SK-N-SH treated with all-trans-retinoic acid at 6 μM for 48 hours (cell line): ENCODE results near the gene USP17L27.
"Not testable (repeated sequence)": the region's sequence is repeated elsewhere in the genome, so short reads cannot be mapped to it uniquely, and the experiment has no call there.

Experiments
- ARNTL ChIP-seq: fragments of 450-650 bp; formaldehyde crosslinking; IDR thresholded peaks from 2 replicates; pipeline ENCODE4 v1.5.0; 2020; ENCODE audit warnings: low read depth, mild to moderate bottlenecking, moderate library complexity, borderline replicate concordance
- CSDC2 ChIP-seq: fragments of 250-450 bp; sonication (Bioruptor Pico); IDR thresholded peaks from 2 replicates; pipeline ENCODE4 v1.5.0; 2020; ENCODE audit warnings: mild to moderate bottlenecking, moderate library complexity
- ESRRG ChIP-seq: fragments of 250-450 bp; sonication (Bioruptor Pico); IDR thresholded peaks from 2 replicates; pipeline ENCODE4 v1.6.1; 2021; ENCODE audit warnings: mild to moderate bottlenecking
- PPARA ChIP-seq: fragments of 250-450 bp; sonication (Bioruptor Pico); IDR thresholded peaks from 2 replicates; pipeline ENCODE4 v1.5.0; 2020; ENCODE audit warnings: mild to moderate bottlenecking, borderline replicate concordance
- RARB ChIP-seq: fragments of 250-450 bp; sonication (Bioruptor Pico); IDR thresholded peaks from 2 replicates; pipeline ENCODE4 v1.8.0; 2021; ENCODE audit warnings: mild to moderate bottlenecking, moderate library complexity
- ZFP3 ChIP-seq: fragments of 250-450 bp; sonication (Bioruptor Pico); IDR thresholded peaks from 2 replicates; pipeline ENCODE4 v1.5.0; 2020; ENCODE audit warnings: mild to moderate bottlenecking, moderate library complexity
- ZFP30 ChIP-seq: fragments of 450-650 bp; formaldehyde crosslinking; IDR thresholded peaks from 2 replicates; pipeline ENCODE4 v1.5.0; 2022; ENCODE audit warnings: mild to moderate bottlenecking, moderate library complexity
- ZNF565 ChIP-seq: fragments of 450-650 bp; formaldehyde crosslinking; conservative IDR thresholded peaks from 2 replicates; pipeline ENCODE4 v1.5.0; 2020; ENCODE audit warnings: low read depth, mild to moderate bottlenecking, moderate library complexity
- ZNF70 ChIP-seq: fragments of 450-650 bp; formaldehyde crosslinking; IDR thresholded peaks from 2 replicates; pipeline ENCODE4 v1.5.0; 2020; ENCODE audit warnings: mild to moderate bottlenecking, moderate library complexity
- TF ChIP-seq, protein P1 (sequence below): fragments of 250-450 bp; sonication (Bioruptor Pico); IDR thresholded peaks from 2 replicates; pipeline ENCODE4 v1.5.1; 2021; ENCODE audit warnings: mild to moderate bottlenecking, moderate library complexity
- TF ChIP-seq, protein P2 (sequence below): fragments of 250-450 bp; sonication (Bioruptor Pico); IDR thresholded peaks from 2 replicates; pipeline ENCODE4 v1.5.1; 2020; ENCODE audit warnings: low read depth, mild to moderate bottlenecking, moderate library complexity
- TF ChIP-seq, protein P3 (sequence below): fragments of 250-450 bp; sonication (Bioruptor Pico); IDR thresholded peaks from 2 replicates; pipeline ENCODE4 v1.8.0; 2021; ENCODE audit warnings: low read depth, mild to moderate bottlenecking, moderate library complexity, borderline replicate concordance
- TF ChIP-seq, protein P4 (sequence below): fragments of 250-450 bp; sonication (Bioruptor Pico); IDR thresholded peaks from 2 replicates; pipeline ENCODE4 v1.8.0; 2020; ENCODE audit warnings: mild to moderate bottlenecking, moderate library complexity, borderline replicate concordance

DNA sequence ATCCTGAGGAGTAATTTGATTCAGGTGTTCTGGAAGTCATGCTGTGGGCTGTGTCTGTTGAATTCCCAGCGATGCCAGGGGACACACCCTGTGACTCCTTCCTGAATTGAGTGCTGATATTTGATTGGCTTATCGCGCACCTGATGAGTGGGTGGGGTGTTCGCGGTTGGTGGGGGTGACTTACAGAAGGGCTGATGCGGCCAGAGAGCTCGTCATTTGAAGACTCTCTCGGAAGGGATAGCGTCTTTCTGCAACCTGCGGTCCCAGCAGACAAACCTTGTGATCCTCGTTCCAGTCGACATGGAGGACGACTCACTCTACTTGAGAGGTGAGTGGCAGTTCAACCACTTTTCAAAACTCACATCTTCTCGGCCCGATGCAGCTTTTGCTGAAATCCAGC, at the start of gene USP17L27:
- TF ChIP-seq ZNF70 (CRISPR knock-in tag); ZFP30 (CRISPR knock-in tag); PPARA; ZFP3; CSDC2 (CRISPR knock-in tag); ESRRG; ARNTL (CRISPR knock-in tag); RARB (CRISPR knock-in tag); ZNF565 (CRISPR knock-in tag): not testable (repeated sequence)
- TF ChIP-seq, protein P1, sequence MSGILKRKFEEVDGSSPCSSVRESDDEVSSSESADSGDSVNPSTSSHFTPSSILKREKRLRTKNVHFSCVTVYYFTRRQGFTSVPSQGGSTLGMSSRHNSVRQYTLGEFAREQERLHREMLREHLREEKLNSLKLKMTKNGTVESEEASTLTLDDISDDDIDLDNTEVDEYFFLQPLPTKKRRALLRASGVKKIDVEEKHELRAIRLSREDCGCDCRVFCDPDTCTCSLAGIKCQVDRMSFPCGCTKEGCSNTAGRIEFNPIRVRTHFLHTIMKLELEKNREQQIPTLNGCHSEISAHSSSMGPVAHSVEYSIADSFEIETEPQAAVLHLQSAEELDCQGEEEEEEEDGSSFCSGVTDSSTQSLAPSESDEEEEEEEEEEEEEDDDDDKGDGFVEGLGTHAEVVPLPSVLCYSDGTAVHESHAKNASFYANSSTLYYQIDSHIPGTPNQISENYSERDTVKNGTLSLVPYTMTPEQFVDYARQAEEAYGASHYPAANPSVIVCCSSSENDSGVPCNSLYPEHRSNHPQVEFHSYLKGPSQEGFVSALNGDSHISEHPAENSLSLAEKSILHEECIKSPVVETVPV (CRISPR knock-in tag) = not testable (repeated sequence)
- TF ChIP-seq, protein P2, sequence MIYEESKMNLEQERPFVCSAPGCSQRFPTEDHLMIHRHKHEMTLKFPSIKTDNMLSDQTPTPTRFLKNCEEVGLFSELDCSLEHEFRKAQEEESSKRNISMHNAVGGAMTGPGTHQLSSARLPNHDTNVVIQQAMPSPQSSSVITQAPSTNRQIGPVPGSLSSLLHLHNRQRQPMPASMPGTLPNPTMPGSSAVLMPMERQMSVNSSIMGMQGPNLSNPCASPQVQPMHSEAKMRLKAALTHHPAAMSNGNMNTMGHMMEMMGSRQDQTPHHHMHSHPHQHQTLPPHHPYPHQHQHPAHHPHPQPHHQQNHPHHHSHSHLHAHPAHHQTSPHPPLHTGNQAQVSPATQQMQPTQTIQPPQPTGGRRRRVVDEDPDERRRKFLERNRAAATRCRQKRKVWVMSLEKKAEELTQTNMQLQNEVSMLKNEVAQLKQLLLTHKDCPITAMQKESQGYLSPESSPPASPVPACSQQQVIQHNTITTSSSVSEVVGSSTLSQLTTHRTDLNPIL (CRISPR knock-in tag) = not testable (repeated sequence)
- TF ChIP-seq, protein P3, sequence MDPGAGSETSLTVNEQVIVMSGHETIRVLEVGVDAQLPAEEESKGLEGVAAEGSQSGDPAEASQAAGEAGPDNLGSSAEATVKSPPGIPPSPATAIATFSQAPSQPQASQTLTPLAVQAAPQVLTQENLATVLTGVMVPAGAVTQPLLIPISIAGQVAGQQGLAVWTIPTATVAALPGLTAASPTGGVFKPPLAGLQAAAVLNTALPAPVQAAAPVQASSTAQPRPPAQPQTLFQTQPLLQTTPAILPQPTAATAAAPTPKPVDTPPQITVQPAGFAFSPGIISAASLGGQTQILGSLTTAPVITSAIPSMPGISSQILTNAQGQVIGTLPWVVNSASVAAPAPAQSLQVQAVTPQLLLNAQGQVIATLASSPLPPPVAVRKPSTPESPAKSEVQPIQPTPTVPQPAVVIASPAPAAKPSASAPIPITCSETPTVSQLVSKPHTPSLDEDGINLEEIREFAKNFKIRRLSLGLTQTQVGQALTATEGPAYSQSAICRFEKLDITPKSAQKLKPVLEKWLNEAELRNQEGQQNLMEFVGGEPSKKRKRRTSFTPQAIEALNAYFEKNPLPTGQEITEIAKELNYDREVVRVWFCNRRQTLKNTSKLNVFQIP (CRISPR knock-in tag) = not testable (repeated sequence)
- TF ChIP-seq, protein P4, sequence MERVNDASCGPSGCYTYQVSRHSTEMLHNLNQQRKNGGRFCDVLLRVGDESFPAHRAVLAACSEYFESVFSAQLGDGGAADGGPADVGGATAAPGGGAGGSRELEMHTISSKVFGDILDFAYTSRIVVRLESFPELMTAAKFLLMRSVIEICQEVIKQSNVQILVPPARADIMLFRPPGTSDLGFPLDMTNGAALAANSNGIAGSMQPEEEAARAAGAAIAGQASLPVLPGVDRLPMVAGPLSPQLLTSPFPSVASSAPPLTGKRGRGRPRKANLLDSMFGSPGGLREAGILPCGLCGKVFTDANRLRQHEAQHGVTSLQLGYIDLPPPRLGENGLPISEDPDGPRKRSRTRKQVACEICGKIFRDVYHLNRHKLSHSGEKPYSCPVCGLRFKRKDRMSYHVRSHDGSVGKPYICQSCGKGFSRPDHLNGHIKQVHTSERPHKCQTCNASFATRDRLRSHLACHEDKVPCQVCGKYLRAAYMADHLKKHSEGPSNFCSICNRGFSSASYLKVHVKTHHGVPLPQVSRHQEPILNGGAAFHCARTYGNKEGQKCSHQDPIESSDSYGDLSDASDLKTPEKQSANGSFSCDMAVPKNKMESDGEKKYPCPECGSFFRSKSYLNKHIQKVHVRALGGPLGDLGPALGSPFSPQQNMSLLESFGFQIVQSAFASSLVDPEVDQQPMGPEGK (CRISPR knock-in tag) = not testable (repeated sequence)
